HL-60 (cell line): ENCODE results near the gene LRMDA.

ENCODE experiments used
- POLR2AphosphoS5 ChIP-seq: IDR thresholded peaks from 2 replicates; pipeline ENCODE4 v1.6.1; 2012; ENCODE audit warnings: low read depth
- REST ChIP-seq: IDR thresholded peaks from 2 replicates; pipeline ENCODE4 v1.6.1; 2012; ENCODE audit warnings: low read depth; ENCODE audit not compliant: insufficient replicate concordance
- TF ChIP-seq, protein P1 (sequence below): IDR thresholded peaks from one replicate; pipeline ENCODE4 v1.5.1; 2011; ENCODE audit warnings: low read length, control low read depth, inconsistent platforms; ENCODE audit not compliant: insufficient read depth

- TF ChIP-seq, protein P1, sequence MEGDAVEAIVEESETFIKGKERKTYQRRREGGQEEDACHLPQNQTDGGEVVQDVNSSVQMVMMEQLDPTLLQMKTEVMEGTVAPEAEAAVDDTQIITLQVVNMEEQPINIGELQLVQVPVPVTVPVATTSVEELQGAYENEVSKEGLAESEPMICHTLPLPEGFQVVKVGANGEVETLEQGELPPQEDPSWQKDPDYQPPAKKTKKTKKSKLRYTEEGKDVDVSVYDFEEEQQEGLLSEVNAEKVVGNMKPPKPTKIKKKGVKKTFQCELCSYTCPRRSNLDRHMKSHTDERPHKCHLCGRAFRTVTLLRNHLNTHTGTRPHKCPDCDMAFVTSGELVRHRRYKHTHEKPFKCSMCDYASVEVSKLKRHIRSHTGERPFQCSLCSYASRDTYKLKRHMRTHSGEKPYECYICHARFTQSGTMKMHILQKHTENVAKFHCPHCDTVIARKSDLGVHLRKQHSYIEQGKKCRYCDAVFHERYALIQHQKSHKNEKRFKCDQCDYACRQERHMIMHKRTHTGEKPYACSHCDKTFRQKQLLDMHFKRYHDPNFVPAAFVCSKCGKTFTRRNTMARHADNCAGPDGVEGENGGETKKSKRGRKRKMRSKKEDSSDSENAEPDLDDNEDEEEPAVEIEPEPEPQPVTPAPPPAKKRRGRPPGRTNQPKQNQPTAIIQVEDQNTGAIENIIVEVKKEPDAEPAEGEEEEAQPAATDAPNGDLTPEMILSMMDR: no peak
- no peak for TF ChIP-seq POLR2AphosphoS5
- no peak for TF ChIP-seq REST
These were observed 227.5 kb downstream of the LRMDA start for GRCh38 chr10:75658915-75659314.
